ENCODE measurements around the gene PACS1. TPM values are rescaled to one million over a fixed set of nuclear protein-coding genes. Genes with fewer than 3 reads are reported as not detected.
A peak's percentile ranks its signal among the peaks of the same experiment; 100 is the strongest.

The PACS1 gene
- total and polyA plus RNA-seq, 2 donors (not counting 1 experiment from before 2014, with no cell fraction given), result 25.9 to 28.5 TPM

DNA sequence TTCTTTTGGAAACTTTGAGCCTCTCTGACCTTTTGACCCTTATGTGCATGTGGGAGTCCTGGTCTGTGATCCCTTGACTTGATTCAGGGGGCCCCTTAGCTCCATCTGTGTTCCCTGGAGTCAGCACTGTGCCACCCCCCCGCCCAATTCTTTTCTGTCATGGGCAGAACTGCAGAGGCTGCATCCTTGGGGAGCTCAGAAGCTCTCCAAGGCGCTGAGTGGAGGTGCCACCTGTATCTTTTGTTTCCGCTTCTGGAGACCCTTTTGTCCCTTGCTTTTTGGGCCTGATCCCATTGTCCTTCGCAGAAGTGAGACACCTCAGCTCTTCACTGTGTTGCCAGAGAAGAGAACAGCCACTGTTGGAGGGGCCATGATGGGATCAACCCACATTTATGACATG is 2.4 kb upstream of the PACS1 start:
- H3K36me3 ChIP-seq (ENCODE audit: control insufficient read depth, insufficient read depth, low read length), result peaks cover 24% of the 10 kb centered on the region
- H4K20me1 ChIP-seq (ENCODE audit: control insufficient read depth, extremely low read depth, insufficient read depth, low read length), result peaks cover 2% of the 10 kb centered on the region
- DNase-seq (ENCODE audit: low read depth in 2 of 2), result no peak
- H3K9ac ChIP-seq (ENCODE audit: insufficient read depth, low read length), result no peak overlapping the region
- no peak overlapping the region for H3K4me2 ChIP-seq (ENCODE audit: extremely low read depth, insufficient read depth, low read length)
- no peaks in the 10 kb centered on the region for H3K27me3 ChIP-seq (ENCODE audit: control insufficient read depth, insufficient read depth, low read length)
- H3K27ac ChIP-seq (ENCODE audit: insufficient read depth, low read length), result no peak overlapping the region
- no peak overlapping the region for H3K4me3 ChIP-seq (replicated peaks in 1 of 4; ENCODE audit: control extremely low read depth in 1 of 4, insufficient read depth in 1 of 4, low read depth in 3 of 4, low read length in 4 of 4)
- H2AFZ ChIP-seq (ENCODE audit: low read length), result no peak overlapping the region
- peaks cover 17% of the 10 kb centered on the region for H3K79me2 ChIP-seq (ENCODE audit: control insufficient read depth, insufficient read depth, low read length)
- TF ChIP-seq, protein P1, sequence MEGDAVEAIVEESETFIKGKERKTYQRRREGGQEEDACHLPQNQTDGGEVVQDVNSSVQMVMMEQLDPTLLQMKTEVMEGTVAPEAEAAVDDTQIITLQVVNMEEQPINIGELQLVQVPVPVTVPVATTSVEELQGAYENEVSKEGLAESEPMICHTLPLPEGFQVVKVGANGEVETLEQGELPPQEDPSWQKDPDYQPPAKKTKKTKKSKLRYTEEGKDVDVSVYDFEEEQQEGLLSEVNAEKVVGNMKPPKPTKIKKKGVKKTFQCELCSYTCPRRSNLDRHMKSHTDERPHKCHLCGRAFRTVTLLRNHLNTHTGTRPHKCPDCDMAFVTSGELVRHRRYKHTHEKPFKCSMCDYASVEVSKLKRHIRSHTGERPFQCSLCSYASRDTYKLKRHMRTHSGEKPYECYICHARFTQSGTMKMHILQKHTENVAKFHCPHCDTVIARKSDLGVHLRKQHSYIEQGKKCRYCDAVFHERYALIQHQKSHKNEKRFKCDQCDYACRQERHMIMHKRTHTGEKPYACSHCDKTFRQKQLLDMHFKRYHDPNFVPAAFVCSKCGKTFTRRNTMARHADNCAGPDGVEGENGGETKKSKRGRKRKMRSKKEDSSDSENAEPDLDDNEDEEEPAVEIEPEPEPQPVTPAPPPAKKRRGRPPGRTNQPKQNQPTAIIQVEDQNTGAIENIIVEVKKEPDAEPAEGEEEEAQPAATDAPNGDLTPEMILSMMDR (conservative IDR thresholded peaks at IDR 0.05 in 1 of 2, IDR thresholded peaks at IDR 0.05 in 1 of 2; ENCODE audit: low read depth in 1 of 2, low read length in 2 of 2), result no peak
- TF ChIP-seq EZH2 (IDR thresholded peaks at IDR 0.05; ENCODE audit: low read length, missing control alignments), result no peak
- no peaks in the 10 kb centered on the region for H3K9me3 ChIP-seq (ENCODE audit: control insufficient read depth, insufficient read depth, low read depth, low read length)
- peaks cover 18% of the 10 kb centered on the region for H3K4me1 ChIP-seq (ENCODE audit: control insufficient read depth, extremely low read depth, insufficient read depth, low read length)

DNA sequence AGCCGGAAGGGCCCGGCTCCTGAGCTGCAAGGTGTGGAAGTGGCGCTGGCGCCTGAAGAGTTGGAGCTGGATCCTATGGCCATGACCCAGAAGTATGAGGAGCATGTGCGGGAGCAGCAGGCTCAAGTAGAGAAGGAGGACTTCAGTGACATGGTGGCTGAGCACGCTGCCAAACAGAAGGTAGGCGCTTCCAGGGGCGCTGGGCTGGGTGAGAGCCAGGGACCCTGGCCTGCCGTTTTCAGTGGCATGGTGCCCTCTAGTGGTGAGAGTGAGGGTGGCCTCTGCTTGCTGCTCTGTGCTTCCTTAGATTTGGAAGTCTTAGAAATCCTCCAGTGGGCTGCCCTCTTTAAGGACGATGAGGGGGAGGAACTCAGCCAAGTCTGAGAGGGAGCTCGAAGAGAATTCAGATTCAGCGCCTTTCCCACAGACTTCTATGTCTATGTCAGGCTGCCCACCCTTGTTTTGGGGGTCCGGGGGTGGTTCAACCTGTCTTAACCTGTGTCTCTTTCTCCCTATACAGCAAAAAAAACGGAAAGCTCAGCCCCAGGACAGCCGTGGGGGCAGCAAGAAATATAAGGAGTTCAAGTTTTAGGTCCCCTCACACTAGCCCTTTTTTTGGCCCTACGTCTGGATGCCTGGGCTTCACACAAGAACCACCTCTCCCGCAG is 1.8 kb upstream of the PACS1 start:
- Histone ChIP-seq H3K9me3 (ENCODE audit: control insufficient read depth, insufficient read depth, low read depth, low read length) (no peaks in the 10 kb centered on the region), H3K4me1 (ENCODE audit: control insufficient read depth, extremely low read depth, insufficient read depth, low read length) (peaks cover 18% of the 10 kb centered on the region), H3K4me2 (ENCODE audit: extremely low read depth, insufficient read depth, low read length) (no peak overlapping the region), H3K27me3 (ENCODE audit: control insufficient read depth, insufficient read depth, low read length) (no peaks in the 10 kb centered on the region), H2AFZ (ENCODE audit: low read length) (no peak overlapping the region), H3K27ac (ENCODE audit: insufficient read depth, low read length) (peak overlapping the region; percentile 84), H3K36me3 (ENCODE audit: control insufficient read depth, insufficient read depth, low read length) (peaks cover 22% of the 10 kb centered on the region), H3K9ac (ENCODE audit: insufficient read depth, low read length) (no peak overlapping the region), H4K20me1 (ENCODE audit: control insufficient read depth, extremely low read depth, insufficient read depth, low read length) (peaks cover 2% of the 10 kb centered on the region), H3K79me2 (ENCODE audit: control insufficient read depth, insufficient read depth, low read length) (peaks cover 22% of the 10 kb centered on the region), H3K4me3 (replicated peaks in 1 of 4; ENCODE audit: control extremely low read depth in 1 of 4, insufficient read depth in 1 of 4, low read depth in 3 of 4, low read length in 4 of 4) (no peak overlapping the region)
- DNase-seq (ENCODE audit: low read depth in 2 of 2), result peak; percentile 59 to 67
- TF ChIP-seq EZH2 (IDR thresholded peaks at IDR 0.05; ENCODE audit: low read length, missing control alignments), result no peak
- TF ChIP-seq, protein P1 (conservative IDR thresholded peaks at IDR 0.05 in 1 of 2, IDR thresholded peaks at IDR 0.05 in 1 of 2; ENCODE audit: low read depth in 1 of 2, low read length in 2 of 2), result peak; percentile 79 to 91

- peak overlapping the region; percentile 84 for H3K27ac ChIP-seq (ENCODE audit: insufficient read depth, low read length)
- H3K9me3 ChIP-seq (ENCODE audit: control insufficient read depth, insufficient read depth, low read depth, low read length), result no peaks in the 10 kb centered on the region
- peak overlapping the region; percentile 27 to 64 (median 41) for H3K4me3 ChIP-seq (replicated peaks in 1 of 4; ENCODE audit: control extremely low read depth in 1 of 4, insufficient read depth in 1 of 4, low read depth in 3 of 4, low read length in 4 of 4)
- peak overlapping the region; percentile 69 for H3K9ac ChIP-seq (ENCODE audit: insufficient read depth, low read length)
- peaks cover 22% of the 10 kb centered on the region for H3K79me2 ChIP-seq (ENCODE audit: control insufficient read depth, insufficient read depth, low read length)
- peaks cover 21% of the 10 kb centered on the region for H3K36me3 ChIP-seq (ENCODE audit: control insufficient read depth, insufficient read depth, low read length)
- TF ChIP-seq, protein P1 (conservative IDR thresholded peaks at IDR 0.05 in 1 of 2, IDR thresholded peaks at IDR 0.05 in 1 of 2; ENCODE audit: low read depth in 1 of 2, low read length in 2 of 2), result peak; percentile 15 to 22
- no peak for TF ChIP-seq EZH2 (IDR thresholded peaks at IDR 0.05; ENCODE audit: low read length, missing control alignments)
- DNase-seq (ENCODE audit: low read depth in 2 of 2), result peak; percentile 34 to 64
- no peak overlapping the region for H2AFZ ChIP-seq (ENCODE audit: low read length)
- peaks cover 18% of the 10 kb centered on the region for H3K4me1 ChIP-seq (ENCODE audit: control insufficient read depth, extremely low read depth, insufficient read depth, low read length)
- peaks cover 2% of the 10 kb centered on the region for H4K20me1 ChIP-seq (ENCODE audit: control insufficient read depth, extremely low read depth, insufficient read depth, low read length)
- H3K4me2 ChIP-seq (ENCODE audit: extremely low read depth, insufficient read depth, low read length), result peak overlapping the region; percentile 80
- H3K27me3 ChIP-seq (ENCODE audit: control insufficient read depth, insufficient read depth, low read length), result no peaks in the 10 kb centered on the region
Observed at GRCh38 chr11:66068923-66069714, 953 bp upstream of the PACS1 start.

All from fibroblast of lung (primary cell).